Activated CD8-positive, alpha-beta T cell treated with anti-CD3 and anti-CD28 coated beads for 36 hours (primary cell): ENCODE results near the gene KIRREL3. TPM values are rescaled to one million over a fixed set of nuclear protein-coding genes. Genes with fewer than 3 reads are reported as not detected.

ENCODE experiments used
- ATAC-seq: fragments of 200-7000 bp; cut with Tn5 transposase; one replicate; pipeline ENCODE4 v1.10.0; 2021; ENCODE audit warnings: mild to moderate bottlenecking, moderate library complexity
- CTCF ChIA-PET: fragments of 350-600 bp; sonication (Branson Sonifier 250); formaldehyde crosslinking; loops from one replicate; lab custom pipeline; 2021; ENCODE audit warnings: antibody characterized with exemption; lab: Charles Lee
- POLR2A ChIA-PET: fragments of 350-600 bp; sonication (Branson Sonifier 250); formaldehyde crosslinking; loops from one replicate; lab custom pipeline; 2021; ENCODE audit warnings: antibody characterized with exemption; lab: Charles Lee
- DNase-seq: peaks from one replicate; pipeline ENCODE4 v3.0.0-alpha.2; 2020
- H3K27ac Mint-ChIP-seq: one replicate; pipeline ENCODE4 v1.8.0; 2021; ENCODE audit warnings: mild to moderate bottlenecking, mixed read lengths
- H3K27me3 Mint-ChIP-seq: one replicate; pipeline ENCODE4 v1.8.0; 2021; ENCODE audit warnings: mixed read lengths
- H3K36me3 Mint-ChIP-seq: one replicate; pipeline ENCODE4 v1.8.0; 2021; ENCODE audit warnings: low read depth, mixed read lengths
- H3K4me1 Mint-ChIP-seq: one replicate; pipeline ENCODE4 v1.8.0; 2021; ENCODE audit warnings: low read depth, mixed read lengths
- H3K4me3 Mint-ChIP-seq: one replicate; pipeline ENCODE4 v1.8.0; 2021; ENCODE audit warnings: mild to moderate bottlenecking, moderate library complexity, mixed read lengths
- H3K9me3 Mint-ChIP-seq: one replicate; pipeline ENCODE4 v1.8.0; 2021; ENCODE audit warnings: mixed read lengths
- intact Hi-C: fragments of 100-400 bp; cut with micrococcal nuclease; formaldehyde crosslinking; loops from one replicate; pipeline ENCODE4 v1.10.0; 2022
- total RNA-seq, 2 experiments: library from RNA; stranded (reverse); gene quantifications; one replicate each; pipeline ENCODE4 v1.2.3, GENCODE V29; 2021
- TF ChIP-seq, protein P1 (sequence below): fragments of 200-600 bp; IDR thresholded peaks from one replicate; pipeline ENCODE4 v1.8.0; 2022; ENCODE audit warnings: antibody characterized with exemption, mild to moderate bottlenecking

The KIRREL3 gene
- total RNA-seq, 2 experiments from 2014 or later: not detected

DNA sequence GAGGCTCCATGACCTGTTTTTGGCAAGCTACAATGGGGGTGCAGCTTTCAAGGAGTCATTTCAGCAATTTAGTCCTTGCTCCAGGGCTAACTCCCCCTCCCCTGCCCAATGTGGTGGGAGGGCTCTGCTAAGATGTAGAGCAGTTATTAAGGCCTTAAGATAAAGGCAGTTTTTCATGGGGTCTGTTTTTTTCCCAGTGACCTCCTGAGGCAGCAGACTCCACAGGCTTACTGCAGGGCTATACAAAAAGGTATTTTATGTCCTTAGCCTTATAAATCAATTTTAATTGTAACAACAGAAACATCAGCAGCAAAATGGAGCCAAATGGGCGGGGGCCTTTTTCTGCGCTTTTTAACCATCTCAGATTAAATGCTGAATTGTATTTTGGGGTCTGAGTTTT lies 192.3 kb downstream of the KIRREL3 start:
- CTCF ChIA-PET: no interaction called here
- Mint-ChIP-seq H3K9me3 (no peaks in the 10 kb centered on the region), H3K27me3 (no peaks in the 10 kb centered on the region), H3K4me3 (no peak overlapping the region), H3K4me1 (no peaks in the 10 kb centered on the region), H3K27ac (no peak overlapping the region), H3K36me3 (no peaks in the 10 kb centered on the region)
- POLR2A ChIA-PET: no interaction called here
- ATAC-seq (no peak), DNase-seq (no peak)
- intact Hi-C loops: no loop called here
- TF ChIP-seq, protein P1, sequence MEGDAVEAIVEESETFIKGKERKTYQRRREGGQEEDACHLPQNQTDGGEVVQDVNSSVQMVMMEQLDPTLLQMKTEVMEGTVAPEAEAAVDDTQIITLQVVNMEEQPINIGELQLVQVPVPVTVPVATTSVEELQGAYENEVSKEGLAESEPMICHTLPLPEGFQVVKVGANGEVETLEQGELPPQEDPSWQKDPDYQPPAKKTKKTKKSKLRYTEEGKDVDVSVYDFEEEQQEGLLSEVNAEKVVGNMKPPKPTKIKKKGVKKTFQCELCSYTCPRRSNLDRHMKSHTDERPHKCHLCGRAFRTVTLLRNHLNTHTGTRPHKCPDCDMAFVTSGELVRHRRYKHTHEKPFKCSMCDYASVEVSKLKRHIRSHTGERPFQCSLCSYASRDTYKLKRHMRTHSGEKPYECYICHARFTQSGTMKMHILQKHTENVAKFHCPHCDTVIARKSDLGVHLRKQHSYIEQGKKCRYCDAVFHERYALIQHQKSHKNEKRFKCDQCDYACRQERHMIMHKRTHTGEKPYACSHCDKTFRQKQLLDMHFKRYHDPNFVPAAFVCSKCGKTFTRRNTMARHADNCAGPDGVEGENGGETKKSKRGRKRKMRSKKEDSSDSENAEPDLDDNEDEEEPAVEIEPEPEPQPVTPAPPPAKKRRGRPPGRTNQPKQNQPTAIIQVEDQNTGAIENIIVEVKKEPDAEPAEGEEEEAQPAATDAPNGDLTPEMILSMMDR: no peak

DNA sequence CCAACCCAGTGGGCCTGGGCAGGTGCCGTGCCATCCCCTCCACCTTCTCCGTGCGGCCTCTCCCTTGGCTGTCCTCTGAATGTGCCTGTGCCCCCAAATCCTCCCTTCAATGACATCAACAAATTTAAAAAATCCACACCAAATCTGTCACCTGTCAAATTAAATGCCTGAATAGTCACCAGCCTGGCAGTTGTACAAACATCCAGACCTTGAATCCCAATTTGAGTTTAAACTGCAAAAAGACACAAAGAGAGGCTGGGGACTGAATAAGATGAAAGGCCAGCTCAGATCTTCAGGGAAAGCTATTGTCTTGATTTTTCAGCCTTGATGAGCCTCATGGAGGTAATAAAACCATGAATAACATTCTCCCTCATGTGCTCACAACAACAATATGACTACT lies 194.7 kb downstream of the KIRREL3 start:
- Mint-ChIP-seq H3K4me3 (no peak overlapping the region), H3K36me3 (no peaks in the 10 kb centered on the region), H3K4me1 (no peaks in the 10 kb centered on the region), H3K27me3 (peaks cover 1% of the 10 kb centered on the region), H3K9me3 (no peaks in the 10 kb centered on the region), H3K27ac (no peak overlapping the region)
- ChIA-PET CTCF (no interaction called here), POLR2A (no interaction called here)
- ATAC-seq (no peak), DNase-seq (no peak)
- intact Hi-C loops: no loop called here
- TF ChIP-seq, protein P1: no peak

DNA sequence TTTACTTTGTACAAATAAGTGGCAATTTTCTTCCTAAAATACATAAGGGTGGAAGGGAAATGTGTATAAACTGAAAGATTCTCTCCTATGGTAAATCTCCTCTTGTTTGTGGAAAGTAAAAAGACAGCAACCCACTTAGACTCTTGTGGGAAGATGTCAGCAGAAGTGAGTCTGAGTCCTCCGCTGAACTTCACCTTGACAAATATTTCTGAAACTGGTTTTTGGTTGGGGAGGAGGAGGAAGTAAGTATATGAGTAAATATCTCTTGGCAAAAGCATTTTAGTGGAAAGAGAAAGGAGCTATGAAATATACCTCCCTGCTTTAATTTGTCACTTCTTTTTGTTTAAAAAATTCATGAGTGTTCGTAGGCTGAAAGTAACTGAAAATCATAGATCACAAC lies 196.2 kb downstream of the KIRREL3 start:
- peaks cover under 1% of the 10 kb centered on the region for H3K9me3 Mint-ChIP-seq
- H3K36me3 Mint-ChIP-seq: no peaks in the 10 kb centered on the region
- no peak for ATAC-seq
- intact Hi-C loops: no loop called here
- no peak for DNase-seq
- no peak overlapping the region for H3K27ac Mint-ChIP-seq
- ChIA-PET POLR2A (no interaction called here), CTCF (no interaction called here)
- H3K4me1 Mint-ChIP-seq: no peaks in the 10 kb centered on the region
- TF ChIP-seq, protein P1: no peak
- H3K27me3 Mint-ChIP-seq: peaks cover 1% of the 10 kb centered on the region
- no peak overlapping the region for H3K4me3 Mint-ChIP-seq

DNA sequence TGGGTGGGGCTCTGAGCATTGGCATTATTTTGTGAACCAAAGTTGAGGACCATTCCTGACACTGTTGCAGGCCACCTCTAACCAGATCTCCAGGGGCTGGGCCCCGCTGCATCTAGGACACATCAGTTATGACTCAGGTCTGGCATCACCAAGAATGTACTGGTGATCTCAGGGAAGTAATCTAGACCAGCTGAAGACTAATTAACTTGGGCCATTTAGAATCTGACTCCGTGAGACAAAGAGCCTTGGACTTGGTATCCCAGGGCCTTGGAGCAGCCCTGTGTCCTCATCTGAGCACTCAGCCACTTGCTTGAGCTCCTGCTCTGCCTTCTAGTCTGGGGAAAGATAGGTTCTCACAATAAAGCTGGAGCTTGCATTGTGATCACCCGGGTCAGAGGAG lies 200.6 kb downstream of the KIRREL3 start:
- TF ChIP-seq, protein P1: no peak
- DNase-seq (no peak), ATAC-seq (no peak)
- intact Hi-C loops: no loop called here
- ChIA-PET POLR2A (no interaction called here), CTCF (no interaction called here)
- H3K4me1 Mint-ChIP-seq: no peaks in the 10 kb centered on the region
- no peaks in the 10 kb centered on the region for H3K36me3 Mint-ChIP-seq
- H3K27ac Mint-ChIP-seq: no peak overlapping the region
- peaks cover 2% of the 10 kb centered on the region for H3K27me3 Mint-ChIP-seq
- H3K4me3 Mint-ChIP-seq: no peak overlapping the region
- peaks cover 6% of the 10 kb centered on the region for H3K9me3 Mint-ChIP-seq

DNA sequence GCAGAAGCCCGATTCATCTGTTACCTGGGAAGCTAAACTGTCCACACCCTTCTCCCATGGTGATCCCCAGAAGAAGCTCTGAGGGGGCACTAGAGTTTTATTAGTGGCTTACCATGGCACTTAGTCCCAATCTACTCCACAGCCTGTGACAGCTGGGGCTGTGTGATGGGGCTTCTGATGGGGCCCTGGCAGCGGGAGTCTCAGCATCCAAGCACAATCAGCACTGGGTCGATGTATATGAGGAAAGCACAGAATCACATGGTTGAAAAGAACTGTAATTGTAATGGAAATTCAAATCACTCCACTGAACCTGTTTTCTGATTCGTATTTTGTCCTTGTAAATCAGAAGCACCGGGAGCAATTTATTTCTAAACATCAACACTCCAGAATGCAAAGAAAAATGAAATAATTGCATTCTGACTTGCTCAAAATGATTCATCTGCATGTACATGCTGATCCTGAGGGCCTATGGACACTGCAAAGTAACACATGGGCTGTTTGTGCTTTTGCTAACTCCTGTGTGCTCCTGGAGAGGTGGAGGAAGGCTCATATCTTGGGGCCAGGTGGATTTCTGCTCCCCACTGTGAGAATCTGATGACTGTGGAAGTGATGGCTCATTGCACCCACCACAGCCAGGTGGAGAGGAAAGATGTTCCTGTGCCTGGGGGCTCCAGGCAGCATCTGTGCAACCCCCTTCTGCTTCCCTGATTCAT lies 203.0 kb downstream of the KIRREL3 start:
- no peak overlapping the region for H3K27ac Mint-ChIP-seq
- intact Hi-C loops: no loop called here
- DNase-seq (no peak), ATAC-seq (no peak)
- peaks cover 3% of the 10 kb centered on the region for H3K27me3 Mint-ChIP-seq
- CTCF ChIA-PET: interaction anchor here (0.6 kb wide), 1 partner anchor 81 kb away, joined by 3 read pairs; no protein-coding TSS in a partner anchor
- peaks cover 6% of the 10 kb centered on the region for H3K9me3 Mint-ChIP-seq
- POLR2A ChIA-PET: no interaction called here
- no peaks in the 10 kb centered on the region for H3K4me1 Mint-ChIP-seq
- no peak overlapping the region for H3K4me3 Mint-ChIP-seq
- TF ChIP-seq, protein P1: no peak
- no peaks in the 10 kb centered on the region for H3K36me3 Mint-ChIP-seq
